HFFc6 (cell line): Measurements from ENCODE around the gene RAVER2. TPM values are rescaled to one million over a fixed set of nuclear protein-coding genes. Genes with fewer than 3 reads are reported as not detected.

Experiments used
- DNase-seq: peaks from one replicate; pipeline ENCODE4 v3.0.0-alpha.2; 2018
- H3K27ac Mint-ChIP-seq: 2 replicates; pipeline ENCODE4 v1.8.0; 2020; ENCODE audit warnings: mild to moderate bottlenecking, mixed read lengths
- H3K27me3 Mint-ChIP-seq: 2 replicates; pipeline ENCODE4 v1.8.0; 2021; ENCODE audit warnings: mild to moderate bottlenecking, moderate library complexity, mixed read lengths; ENCODE audit not compliant: insufficient read depth
- H3K36me3 Mint-ChIP-seq: 2 replicates; pipeline ENCODE4 v1.8.0; 2021; ENCODE audit warnings: low read depth, mixed read lengths
- H3K4me1 Mint-ChIP-seq: 2 replicates; pipeline ENCODE4 v1.8.0; 2020; ENCODE audit warnings: low read depth, mixed read lengths
- H3K4me3 Mint-ChIP-seq: 2 replicates; pipeline ENCODE4 v1.8.0; 2020; ENCODE audit warnings: mild to moderate bottlenecking, moderate library complexity, mixed read lengths
- H3K9me3 Mint-ChIP-seq: 2 replicates; pipeline ENCODE4 v1.8.0; 2020; ENCODE audit warnings: mild to moderate bottlenecking, mixed read lengths
- total RNA-seq, 6 experiments: library from RNA; stranded (reverse); fragmentation: NEBNext Ultra II Directional; extraction: Animal tissue kit (Norgen Biotek cat#: 25700); gene quantifications; 2 replicates in 1 of 6; 3 replicates in 5 of 6; pipeline ENCODE4 v1.2.3, GENCODE V29; 2021
- TF ChIP-seq, protein P1 (sequence below): fragments of 200-600 bp; sonication (generic); IDR thresholded peaks from 2 replicates; pipeline ENCODE4 v1.5.0; 2021; ENCODE audit warnings: antibody characterized with exemption, mild to moderate bottlenecking

RAVER2 gene
- total RNA-seq, 6 experiments from 2014 or later = 1.8 to 2.8 (median 2.3) TPM

DNA sequence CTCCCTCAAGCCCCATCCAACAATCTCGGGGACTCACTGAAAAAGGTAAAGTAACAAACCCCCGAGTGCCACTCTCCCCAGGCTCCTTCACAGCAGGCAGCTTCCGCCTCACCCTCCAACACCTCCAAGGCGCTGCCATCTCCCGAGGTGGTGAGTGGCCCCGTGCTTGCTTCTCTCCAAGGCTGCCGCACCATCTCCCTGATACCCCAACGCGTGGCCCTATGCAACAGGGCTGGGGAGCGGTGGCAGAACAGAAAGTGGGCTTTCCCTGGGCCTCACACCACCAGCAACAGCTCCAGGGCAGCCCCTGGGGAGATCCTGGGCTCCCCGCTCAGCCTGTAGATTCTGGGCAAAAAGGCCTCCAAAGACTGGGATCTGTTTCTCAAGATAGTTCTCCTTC is 105.1 kb downstream of the RAVER2 start:
- TF ChIP-seq, protein P1, sequence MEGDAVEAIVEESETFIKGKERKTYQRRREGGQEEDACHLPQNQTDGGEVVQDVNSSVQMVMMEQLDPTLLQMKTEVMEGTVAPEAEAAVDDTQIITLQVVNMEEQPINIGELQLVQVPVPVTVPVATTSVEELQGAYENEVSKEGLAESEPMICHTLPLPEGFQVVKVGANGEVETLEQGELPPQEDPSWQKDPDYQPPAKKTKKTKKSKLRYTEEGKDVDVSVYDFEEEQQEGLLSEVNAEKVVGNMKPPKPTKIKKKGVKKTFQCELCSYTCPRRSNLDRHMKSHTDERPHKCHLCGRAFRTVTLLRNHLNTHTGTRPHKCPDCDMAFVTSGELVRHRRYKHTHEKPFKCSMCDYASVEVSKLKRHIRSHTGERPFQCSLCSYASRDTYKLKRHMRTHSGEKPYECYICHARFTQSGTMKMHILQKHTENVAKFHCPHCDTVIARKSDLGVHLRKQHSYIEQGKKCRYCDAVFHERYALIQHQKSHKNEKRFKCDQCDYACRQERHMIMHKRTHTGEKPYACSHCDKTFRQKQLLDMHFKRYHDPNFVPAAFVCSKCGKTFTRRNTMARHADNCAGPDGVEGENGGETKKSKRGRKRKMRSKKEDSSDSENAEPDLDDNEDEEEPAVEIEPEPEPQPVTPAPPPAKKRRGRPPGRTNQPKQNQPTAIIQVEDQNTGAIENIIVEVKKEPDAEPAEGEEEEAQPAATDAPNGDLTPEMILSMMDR = no peak
- no peaks in the 10 kb centered on the region; the same call in none of the 2 replicates for H3K27me3 Mint-ChIP-seq
- H3K27ac Mint-ChIP-seq = no peak overlapping the region
- H3K4me1 Mint-ChIP-seq = no peaks in the 10 kb centered on the region
- H3K9me3 Mint-ChIP-seq = no peaks in the 10 kb centered on the region
- H3K36me3 Mint-ChIP-seq = peaks cover 6% of the 10 kb centered on the region; the same call in 1 of the 2 replicates
- DNase-seq = no peak
- H3K4me3 Mint-ChIP-seq = no peak overlapping the region

- Mint-ChIP-seq H3K27me3 (no peaks in the 10 kb centered on the region; the same call in none of the 2 replicates), H3K9me3 (no peaks in the 10 kb centered on the region), H3K27ac (no peak overlapping the region), H3K4me3 (no peak overlapping the region), H3K4me1 (no peaks in the 10 kb centered on the region), H3K36me3 (peaks cover 6% of the 10 kb centered on the region; the same call in 1 of the 2 replicates)
- TF ChIP-seq, protein P1 = no peak
- no peak for DNase-seq
Observed at GRCh38 chr1:64850846-64851245, 106.0 kb downstream of the RAVER2 start.

DNA sequence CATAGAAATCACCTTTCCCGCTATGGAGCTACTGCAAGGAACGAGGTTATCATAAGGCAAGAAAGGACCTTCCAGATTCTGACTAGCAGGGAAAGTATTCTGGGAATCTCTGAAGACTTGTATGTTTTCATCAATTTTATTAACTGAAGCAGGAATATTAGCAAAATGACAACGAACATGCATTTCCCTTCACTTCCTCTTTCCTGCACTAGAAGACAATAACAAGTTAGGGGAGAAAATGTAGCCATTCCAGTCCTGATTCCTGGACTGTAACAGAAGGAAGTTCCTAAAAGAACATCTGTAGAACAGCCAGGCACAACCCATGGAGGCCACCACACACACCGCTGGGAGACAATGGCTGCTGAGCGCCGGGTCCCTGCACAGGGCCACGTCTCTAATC is 106.8 kb downstream of the RAVER2 start:
- H3K27ac Mint-ChIP-seq = no peak overlapping the region
- H3K27me3 Mint-ChIP-seq = no peaks in the 10 kb centered on the region; the same call in none of the 2 replicates
- no peaks in the 10 kb centered on the region for H3K4me1 Mint-ChIP-seq
- no peak for DNase-seq
- no peak overlapping the region for H3K4me3 Mint-ChIP-seq
- peaks cover 7% of the 10 kb centered on the region; the same call in 1 of the 2 replicates for H3K36me3 Mint-ChIP-seq
- TF ChIP-seq, protein P1 = no peak
- H3K9me3 Mint-ChIP-seq = no peaks in the 10 kb centered on the region

GRCh38 chr1:64854674-64855073 is 109.8 kb downstream of the RAVER2 start:
- no peaks in the 10 kb centered on the region for H3K4me1 Mint-ChIP-seq
- TF ChIP-seq, protein P1 = no peak
- H3K36me3 Mint-ChIP-seq = peaks cover 14% of the 10 kb centered on the region; the same call in 1 of the 2 replicates
- H3K9me3 Mint-ChIP-seq = no peaks in the 10 kb centered on the region
- no peak overlapping the region for H3K4me3 Mint-ChIP-seq
- no peak overlapping the region for H3K27ac Mint-ChIP-seq
- DNase-seq = no peak
- H3K27me3 Mint-ChIP-seq = no peaks in the 10 kb centered on the region; the same call in 1 of the 2 replicates

- Mint-ChIP-seq H3K27ac (no peak overlapping the region), H3K4me3 (no peak overlapping the region), H3K36me3 (peaks cover 13% of the 10 kb centered on the region; the same call in 1 of the 2 replicates), H3K9me3 (no peaks in the 10 kb centered on the region), H3K27me3 (no peaks in the 10 kb centered on the region; the same call in 1 of the 2 replicates), H3K4me1 (no peaks in the 10 kb centered on the region)
- DNase-seq = no peak
- TF ChIP-seq, protein P1 = no peak
Observed at GRCh38 chr1:64855557-64855956, 110.7 kb downstream of the RAVER2 start.

DNA sequence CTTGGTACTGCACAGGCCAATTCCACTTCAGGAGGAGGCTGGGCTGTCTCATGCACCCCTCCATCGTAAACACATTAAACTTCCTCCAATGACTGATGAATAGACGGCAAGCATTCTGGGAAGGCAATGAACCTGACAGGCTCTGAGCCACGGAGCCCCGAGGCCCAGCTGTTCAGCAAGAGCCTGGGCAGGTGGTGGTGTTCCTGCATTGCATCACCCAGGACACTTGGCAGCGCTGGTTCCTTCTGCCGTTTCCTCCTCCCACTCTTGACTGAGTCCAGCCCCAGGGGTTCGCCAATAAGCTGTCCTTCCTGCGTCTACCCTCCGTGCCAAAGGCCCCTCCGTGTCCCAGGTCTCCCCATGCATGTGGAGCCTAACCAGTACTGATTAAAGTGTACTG is 111.7 kb downstream of the RAVER2 start:
- no peak for DNase-seq
- peaks cover 1% of the 10 kb centered on the region; the same call in 1 of the 2 replicates for H3K27me3 Mint-ChIP-seq
- no peak overlapping the region for H3K27ac Mint-ChIP-seq
- H3K4me1 Mint-ChIP-seq = peaks cover 4% of the 10 kb centered on the region; the same call in 1 of the 2 replicates
- no peak overlapping the region for H3K4me3 Mint-ChIP-seq
- H3K9me3 Mint-ChIP-seq = no peaks in the 10 kb centered on the region
- TF ChIP-seq, protein P1 = no peak
- H3K36me3 Mint-ChIP-seq = peaks cover 13% of the 10 kb centered on the region; the same call in 1 of the 2 replicates
